DOHH2 (cell line): ENCODE measurements around the gene ITCH.
"Not testable (repeated sequence)": the region's sequence is repeated elsewhere in the genome, so short reads cannot be mapped to it uniquely, and the experiment has no call there.

Experiments used
- H3F3A ChIP-seq: fragments of 200-600 bp; sonication (generic), shearing (Covaris generic); 2 replicates; pipeline ENCODE4 v1.6.0; 2016; ENCODE audit warnings: antibody characterized with exemption, mild to moderate bottlenecking; ENCODE audit not compliant: control insufficient read depth, insufficient read depth
- H3K27ac ChIP-seq: fragments of 200-600 bp; sonication (generic); 2 replicates; pipeline ENCODE4 v1.5.1; 2014; ENCODE audit warnings: low read depth, mild to moderate bottlenecking, low read length, moderate library complexity
- H3K27me3 ChIP-seq: fragments of 200-600 bp; sonication (generic); 2 replicates; pipeline ENCODE4 v1.6.1; 2014; ENCODE audit warnings: mild to moderate bottlenecking, low read length, mixed read lengths; ENCODE audit not compliant: control insufficient read depth
- H3K36me3 ChIP-seq: fragments of 200-600 bp; sonication (generic); 2 replicates; pipeline ENCODE4 v1.6.1; 2014; ENCODE audit warnings: mild to moderate bottlenecking, low read length, moderate library complexity, mixed read lengths; ENCODE audit not compliant: control insufficient read depth
- H3K4me1 ChIP-seq: fragments of 200-600 bp; sonication (generic); 2 replicates; pipeline ENCODE4 v1.6.1; 2014; ENCODE audit warnings: mild to moderate bottlenecking, low read length, mixed read lengths; ENCODE audit not compliant: control insufficient read depth
- H3K4me2 ChIP-seq: fragments of 200-600 bp; sonication (generic); 2 replicates; pipeline ENCODE4 v1.6.0; 2014; ENCODE audit warnings: mild to moderate bottlenecking, low read length, moderate library complexity
- H3K4me3 ChIP-seq: fragments of 200-600 bp; sonication (generic); 2 replicates; pipeline ENCODE4 v1.5.1; 2014; ENCODE audit warnings: mild to moderate bottlenecking, low read length, mixed read lengths
- H3K79me2 ChIP-seq: fragments of 200-600 bp; sonication (generic); 2 replicates; pipeline ENCODE4 v1.6.1; 2014; ENCODE audit warnings: mild to moderate bottlenecking, low read length, mixed read lengths; ENCODE audit not compliant: control insufficient read depth
- H3K9me2 ChIP-seq: fragments of 200-600 bp; sonication (generic); replicated peaks from 2 replicates; pipeline ENCODE4 v1.6.1; 2014; ENCODE audit warnings: mild to moderate bottlenecking, low read length, mixed read lengths; ENCODE audit not compliant: control insufficient read depth
- H3K9me3 ChIP-seq: fragments of 200-600 bp; sonication (generic); 2 replicates; pipeline ENCODE4 v1.6.1; 2014; ENCODE audit warnings: antibody characterized with exemption, low read length, mixed read lengths; ENCODE audit not compliant: control insufficient read depth, insufficient read depth
- H4K20me1 ChIP-seq: fragments of 200-600 bp; sonication (generic); 2 replicates; pipeline ENCODE4 v1.6.0; 2014; ENCODE audit warnings: low read depth, mild to moderate bottlenecking, antibody characterized with exemption, low read length, moderate library complexity; ENCODE audit not compliant: control insufficient read depth, insufficient read depth
- EZH2phosphoT487 ChIP-seq: fragments of 200-600 bp; sonication (generic); IDR thresholded peaks from 2 replicates; pipeline ENCODE4 v1.6.1; 2017; ENCODE audit warnings: borderline replicate concordance, mild to moderate bottlenecking, antibody characterized with exemption, low read length, moderate library complexity, mixed read lengths
- TF ChIP-seq, protein P1 (sequence below): fragments of 200-600 bp; sonication (generic); IDR thresholded peaks from one replicate; pipeline ENCODE4 v1.5.1; 2014; ENCODE audit warnings: antibody characterized with exemption, mild to moderate bottlenecking, low read depth, low read length; ENCODE audit not compliant: poor library complexity, severe bottlenecking

The ITCH gene

DNA sequence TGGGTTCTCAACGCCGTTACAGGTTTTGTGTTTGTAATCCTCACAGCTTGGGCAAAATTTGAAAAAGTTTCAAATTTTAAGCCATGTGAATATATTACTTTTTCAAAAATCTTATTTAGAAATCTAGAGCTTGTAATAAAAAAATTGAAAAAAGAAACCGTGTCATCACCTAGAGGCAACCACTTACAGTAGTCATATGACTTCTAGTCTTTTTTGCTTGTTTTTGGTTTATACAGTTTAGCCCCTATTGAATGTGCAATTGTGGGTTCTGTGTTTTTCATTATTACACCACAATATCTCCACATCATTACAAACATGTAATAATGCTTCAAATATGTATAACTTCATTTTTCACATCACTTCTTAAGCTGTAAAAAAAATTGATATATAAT is 154.0 kb downstream of the ITCH start:
- Histone ChIP-seq H3K4me3 (peak overlapping the region; percentile 86), H3K79me2 (peaks cover 55% of the 10 kb centered on the region), H3K27ac (peak overlapping the region; percentile 25; the same call in 1 of the 2 replicates), H3F3A (0 out of 2 replicates have a peak, but pooled peaks cover 6% of the 10 kb centered on the region), H3K9me3 (no peaks in the 10 kb centered on the region), H3K4me2 (peak overlapping the region; percentile 98), H3K4me1 (peaks cover 42% of the 10 kb centered on the region), H3K27me3 (no peaks in the 10 kb centered on the region), H3K36me3 (peaks cover 11% of the 10 kb centered on the region), H4K20me1 (no peaks in the 10 kb centered on the region), H3K9me2 (no peaks in the 10 kb centered on the region)
- TF ChIP-seq, protein P1, sequence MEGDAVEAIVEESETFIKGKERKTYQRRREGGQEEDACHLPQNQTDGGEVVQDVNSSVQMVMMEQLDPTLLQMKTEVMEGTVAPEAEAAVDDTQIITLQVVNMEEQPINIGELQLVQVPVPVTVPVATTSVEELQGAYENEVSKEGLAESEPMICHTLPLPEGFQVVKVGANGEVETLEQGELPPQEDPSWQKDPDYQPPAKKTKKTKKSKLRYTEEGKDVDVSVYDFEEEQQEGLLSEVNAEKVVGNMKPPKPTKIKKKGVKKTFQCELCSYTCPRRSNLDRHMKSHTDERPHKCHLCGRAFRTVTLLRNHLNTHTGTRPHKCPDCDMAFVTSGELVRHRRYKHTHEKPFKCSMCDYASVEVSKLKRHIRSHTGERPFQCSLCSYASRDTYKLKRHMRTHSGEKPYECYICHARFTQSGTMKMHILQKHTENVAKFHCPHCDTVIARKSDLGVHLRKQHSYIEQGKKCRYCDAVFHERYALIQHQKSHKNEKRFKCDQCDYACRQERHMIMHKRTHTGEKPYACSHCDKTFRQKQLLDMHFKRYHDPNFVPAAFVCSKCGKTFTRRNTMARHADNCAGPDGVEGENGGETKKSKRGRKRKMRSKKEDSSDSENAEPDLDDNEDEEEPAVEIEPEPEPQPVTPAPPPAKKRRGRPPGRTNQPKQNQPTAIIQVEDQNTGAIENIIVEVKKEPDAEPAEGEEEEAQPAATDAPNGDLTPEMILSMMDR = no peak
- TF ChIP-seq EZH2phosphoT487 = no peak

DNA sequence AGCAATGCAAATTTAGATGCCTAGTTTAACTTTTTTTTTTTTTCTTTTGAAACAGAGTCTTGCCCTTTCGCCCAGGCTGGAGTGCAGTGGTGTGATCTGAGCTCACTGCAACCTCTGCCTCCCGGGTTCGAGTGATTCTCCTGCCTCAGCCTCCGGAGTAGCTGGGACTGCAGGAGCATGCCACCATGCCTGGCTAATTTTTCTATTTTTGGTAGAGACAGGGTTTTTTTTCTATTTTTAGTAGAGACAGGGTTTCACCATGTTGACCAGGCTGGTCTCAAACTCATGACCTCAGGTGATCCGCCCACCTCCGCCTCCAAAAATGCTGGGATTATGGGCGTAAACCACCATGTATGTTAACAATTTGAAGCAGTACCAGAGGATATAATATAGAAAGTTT is 155.8 kb downstream of the ITCH start:
- H3K9me2 ChIP-seq, H4K20me1 ChIP-seq, H3K4me3 ChIP-seq, H3K9me3 ChIP-seq, H3F3A ChIP-seq, H3K27me3 ChIP-seq, H3K27ac ChIP-seq: not testable (repeated sequence)
- Histone ChIP-seq H3K4me1 (peaks cover 45% of the 10 kb centered on the region), H3K4me2 (0 out of 2 replicates have a peak overlapping the region, but pooled peaks have one; percentile 98), H3K79me2 (peaks cover 70% of the 10 kb centered on the region), H3K36me3 (peaks cover 17% of the 10 kb centered on the region)

DNA sequence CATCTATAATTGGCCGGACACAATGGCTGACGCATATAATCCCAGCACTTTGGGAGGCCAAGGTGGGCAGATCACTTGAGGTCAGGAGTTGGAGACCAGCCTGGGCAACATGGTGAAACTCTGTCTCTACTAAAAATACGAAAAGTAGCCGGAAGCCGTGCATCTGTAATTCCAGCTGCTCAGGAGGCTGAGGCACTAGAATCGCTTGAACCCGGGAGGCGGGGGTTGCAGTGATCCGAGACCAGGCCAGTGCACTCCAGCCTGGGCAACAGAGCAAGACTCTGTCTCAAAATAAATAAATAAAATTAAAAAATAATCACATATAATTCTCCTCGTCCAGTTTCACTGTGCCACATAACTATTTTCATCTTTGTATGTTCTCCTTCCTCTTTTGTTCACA is 156.8 kb downstream of the ITCH start:
- H3F3A ChIP-seq, H3K9me3 ChIP-seq, H3K27me3 ChIP-seq, H3K4me3 ChIP-seq, H3K27ac ChIP-seq, H3K9me2 ChIP-seq: not testable (repeated sequence)
- H3K79me2 ChIP-seq = peaks cover 80% of the 10 kb centered on the region
- H3K4me1 ChIP-seq = peaks cover 45% of the 10 kb centered on the region
- H4K20me1 ChIP-seq = peaks cover 13% of the 10 kb centered on the region; the same call in 1 of the 2 replicates
- H3K36me3 ChIP-seq = peaks cover 20% of the 10 kb centered on the region
- H3K4me2 ChIP-seq = peak overlapping the region; percentile 10; the same call in 1 of the 2 replicates

DNA sequence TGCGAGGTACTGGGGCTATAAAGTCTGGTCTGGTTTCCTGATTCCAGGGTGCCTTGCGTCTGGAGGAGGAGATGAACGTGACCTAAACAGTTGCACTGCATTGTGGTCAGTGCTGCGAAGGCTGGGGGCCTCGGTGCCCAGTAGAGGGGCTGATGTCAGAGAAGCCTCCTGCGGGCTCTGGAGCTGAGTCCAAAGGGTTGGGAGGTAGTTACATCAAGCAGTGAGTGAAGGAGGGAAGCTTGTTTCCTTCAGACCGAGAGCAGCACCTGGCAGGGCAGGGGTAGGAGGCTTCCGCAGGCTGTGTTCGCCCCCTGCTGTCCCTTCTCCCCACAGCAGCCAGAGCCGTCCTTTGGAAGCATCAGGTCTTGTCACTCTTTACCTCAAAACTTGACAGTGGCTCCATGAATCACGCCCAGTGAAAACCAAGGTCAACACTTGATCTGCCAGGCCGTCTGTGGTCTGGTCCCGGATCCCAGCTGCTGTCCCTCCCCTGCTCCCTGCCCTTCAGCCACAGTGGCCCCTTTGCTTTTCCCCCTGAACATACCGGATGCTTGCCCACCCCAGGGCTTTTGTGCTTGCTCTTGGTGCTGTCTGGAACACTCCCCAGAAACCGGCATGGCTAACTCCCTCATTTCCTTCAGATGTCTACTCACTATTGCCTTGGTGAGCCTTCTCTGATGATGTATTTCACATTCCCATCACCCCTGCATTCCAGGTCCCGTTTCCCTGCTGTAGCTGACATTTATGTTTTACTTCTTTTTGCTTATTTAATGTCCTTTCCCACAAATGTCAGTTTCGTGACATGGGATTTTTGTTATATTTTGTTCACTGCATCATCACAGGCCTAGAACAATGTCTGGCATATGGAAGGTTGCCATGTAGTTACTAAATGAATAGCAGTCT is 160.1 kb downstream of the ITCH start:
- H3K79me2 ChIP-seq = peaks cover 70% of the 10 kb centered on the region
- no peak overlapping the region for H3K4me3 ChIP-seq
- no peak overlapping the region for H3K4me2 ChIP-seq
- peaks cover 49% of the 10 kb centered on the region for H3K36me3 ChIP-seq
- H3K27ac ChIP-seq = no peak overlapping the region
- no peaks in the 10 kb centered on the region for H3K9me3 ChIP-seq
- TF ChIP-seq EZH2phosphoT487 = no peak
- TF ChIP-seq, protein P1 = peak; percentile 84
- H3K4me1 ChIP-seq = peaks cover 22% of the 10 kb centered on the region
- peaks cover 13% of the 10 kb centered on the region; the same call in 1 of the 2 replicates for H4K20me1 ChIP-seq
- no peaks in the 10 kb centered on the region for H3K9me2 ChIP-seq
- no peaks in the 10 kb centered on the region for H3F3A ChIP-seq
- H3K27me3 ChIP-seq = no peaks in the 10 kb centered on the region
